Inferior parietal cortex (tissue), 1 donor: Measurements from ENCODE around the gene UBE2E2.

Source experiments
- DNase-seq: peaks from one replicate; pipeline ENCODE4 v3.0.0-alpha.2; 2016; ENCODE audit errors: extremely low spot score

UBE2E2 gene

GRCh38 chr3:23240171-23240785 lies 37.2 kb downstream of the UBE2E2 start:
- DNase-seq, result no peak

- DNase-seq, result peak; percentile 49
These were observed 38.1 kb downstream of the UBE2E2 start for GRCh38 chr3:23241256-23241655.

GRCh38 chr3:23242106-23242505 lies 39.0 kb downstream of the UBE2E2 start:
- DNase-seq, result no peak

GRCh38 chr3:23244324-23245041 lies 41.4 kb downstream of the UBE2E2 start:
- DNase-seq, result no peak

- no peak for DNase-seq
These were observed 43.5 kb downstream of the UBE2E2 start for GRCh38 chr3:23246651-23247050.

- no peak for DNase-seq
These were observed 45.5 kb downstream of the UBE2E2 start for GRCh38 chr3:23248594-23249131.

GRCh38 chr3:23249961-23250360 lies 46.8 kb downstream of the UBE2E2 start:
- no peak for DNase-seq

- DNase-seq, result no peak
These were observed 49.0 kb downstream of the UBE2E2 start for GRCh38 chr3:23252122-23252521.

- no peak for DNase-seq
These were observed 50.1 kb downstream of the UBE2E2 start for GRCh38 chr3:23253214-23253613.

- no peak for DNase-seq
These were observed 51.2 kb downstream of the UBE2E2 start for GRCh38 chr3:23254282-23254681.

- DNase-seq, result no peak
These were observed 51.7 kb downstream of the UBE2E2 start for GRCh38 chr3:23254835-23255234.

- no peak for DNase-seq
These were observed 53.8 kb downstream of the UBE2E2 start for GRCh38 chr3:23256741-23257435.

- DNase-seq, result no peak
These were observed 55.0 kb downstream of the UBE2E2 start for GRCh38 chr3:23258110-23258509.

- DNase-seq, result no peak
These were observed 56.4 kb downstream of the UBE2E2 start for GRCh38 chr3:23259515-23259914.

- DNase-seq, result no peak
These were observed 59.6 kb downstream of the UBE2E2 start for GRCh38 chr3:23262766-23263165.

- no peak for DNase-seq
These were observed 60.7 kb downstream of the UBE2E2 start for GRCh38 chr3:23263796-23264195.

- DNase-seq, result no peak
These were observed 61.3 kb downstream of the UBE2E2 start for GRCh38 chr3:23264413-23264812.

- DNase-seq, result no peak
These were observed 67.3 kb downstream of the UBE2E2 start for GRCh38 chr3:23270423-23270822.

- DNase-seq, result no peak
These were observed 69.0 kb downstream of the UBE2E2 start for GRCh38 chr3:23271876-23272741.

- DNase-seq, result no peak
These were observed 69.7 kb downstream of the UBE2E2 start for GRCh38 chr3:23272820-23273219.

- DNase-seq, result no peak
These were observed 71.9 kb downstream of the UBE2E2 start for GRCh38 chr3:23275061-23275460.

- DNase-seq, result no peak
These were observed 72.7 kb downstream of the UBE2E2 start for GRCh38 chr3:23275814-23276213.
